Thoracic aorta (tissue), 2 donors: ENCODE measurements around the gene NF1. TPM values are rescaled to one million over a fixed set of nuclear protein-coding genes. Genes with fewer than 3 reads are reported as not detected.

Experiments used
- ATAC-seq: fragments of 150-250 bp; one replicate; pipeline ENCODE4 v1.8.0; 2017; ENCODE audit warnings: low read depth; ENCODE audit not compliant: insufficient number of reproducible peaks, low FRiP score
- DNase-seq: peaks from one replicate; pipeline ENCODE4 v3.0.0-alpha.2; 2020; ENCODE audit warnings: low spot score
- H3K27ac ChIP-seq, 2 donors: fragments of 200-600 bp; sonication (generic); 1 replicate in 1 of 2; 2 replicates in 1 of 2; pipeline ENCODE4 v1.5.1; 2016; ENCODE audit warnings: mild to moderate bottlenecking in 2 of 2, moderate library complexity in 2 of 2
- H3K27me3 ChIP-seq: fragments of 200-600 bp; sonication (generic); replicated peaks from 2 replicates; pipeline ENCODE4 v1.6.0; 2016; ENCODE audit warnings: mild to moderate bottlenecking; ENCODE audit not compliant: insufficient read depth
- H3K36me3 ChIP-seq: fragments of 200-600 bp; sonication (generic); one replicate; pipeline ENCODE4 v1.5.1; 2016
- H3K4me1 ChIP-seq, 2 donors: fragments of 200-600 bp; sonication (generic); 1 replicate in 1 of 2; 2 replicates in 1 of 2; pipeline versions ENCODE4 v1.5.1 to v1.6.0; 2016; ENCODE audit warnings: low read depth in 2 of 2, mild to moderate bottlenecking in 1 of 2; ENCODE audit not compliant: control insufficient read depth in 1 of 2
- H3K4me3 ChIP-seq: fragments of 200-600 bp; sonication (generic); 2 replicates; pipeline ENCODE4 v1.5.1; 2016; ENCODE audit warnings: mild to moderate bottlenecking
- H3K9me3 ChIP-seq: fragments of 200-600 bp; sonication (generic); 2 replicates; pipeline ENCODE4 v1.5.1; 2016
- CTCF ChIP-seq: fragments of 200-600 bp; sonication (generic); IDR thresholded peaks from one replicate; pipeline ENCODE4 v1.5.1; 2019; ENCODE audit warnings: antibody characterized with exemption
- total RNA-seq, 2 donors: library from RNA; depleted of rRNA; stranded (reverse); fragments of >200 nt; gene quantifications; one replicate each; pipeline versions ENCODE4 v1.1.0 to v1.2.3, GENCODE V29; 2016

NF1 gene
- total RNA-seq, 2 donors from 2014 or later, result 60.9 to 105 TPM

- Histone ChIP-seq H3K4me1 (no peaks in the 10 kb centered on the region), H3K4me3 (no peak overlapping the region), H3K36me3 (peaks cover 24% of the 10 kb centered on the region), H3K27ac (no peak overlapping the region), H3K27me3 (no peaks in the 10 kb centered on the region), H3K9me3 (no peaks in the 10 kb centered on the region)
- no peak for ATAC-seq
- no peak for DNase-seq
- no peak for TF ChIP-seq CTCF
Measured at GRCh38 chr17:31236712-31237111, 141.9 kb downstream of the NF1 start.

GRCh38 chr17:31241116-31241515 is 146.3 kb downstream of the NF1 start:
- DNase-seq, result no peak
- ATAC-seq, result no peak
- TF ChIP-seq CTCF, result no peak
- Histone ChIP-seq H3K4me3 (no peak overlapping the region), H3K27me3 (no peaks in the 10 kb centered on the region), H3K4me1 (no peaks in the 10 kb centered on the region), H3K9me3 (no peaks in the 10 kb centered on the region), H3K27ac (no peak overlapping the region), H3K36me3 (peaks cover 25% of the 10 kb centered on the region)

GRCh38 chr17:31248986-31249834 is 154.4 kb downstream of the NF1 start:
- peak overlapping the region in 1 of 2 donors; percentile 3 for H3K27ac ChIP-seq
- no peak overlapping the region for H3K4me3 ChIP-seq
- H3K9me3 ChIP-seq, result no peaks in the 10 kb centered on the region
- TF ChIP-seq CTCF, result no peak
- DNase-seq, result no peak
- H3K27me3 ChIP-seq, result no peaks in the 10 kb centered on the region
- ATAC-seq, result no peak
- peaks cover 12 to 16% of the 10 kb centered on the region in 2 donors for H3K4me1 ChIP-seq
- H3K36me3 ChIP-seq, result no peaks in the 10 kb centered on the region

- Histone ChIP-seq H3K9me3 (no peaks in the 10 kb centered on the region), H3K36me3 (no peaks in the 10 kb centered on the region), H3K27me3 (no peaks in the 10 kb centered on the region), H3K4me1 (peaks cover 12 to 16% of the 10 kb centered on the region in 2 donors), H3K4me3 (no peak overlapping the region), H3K27ac (peak overlapping the region in 1 of 2 donors; percentile 37)
- ATAC-seq (no peak), DNase-seq (no peak)
- no peak for TF ChIP-seq CTCF
Measured at GRCh38 chr17:31249835-31250141, 155.0 kb downstream of the NF1 start.

- no peak for TF ChIP-seq CTCF
- Histone ChIP-seq H3K9me3 (no peaks in the 10 kb centered on the region), H3K27ac (peak overlapping the region in 1 of 2 donors; percentile 37), H3K4me1 (peaks cover 12 to 16% of the 10 kb centered on the region in 2 donors), H3K27me3 (no peaks in the 10 kb centered on the region), H3K4me3 (no peak overlapping the region), H3K36me3 (no peaks in the 10 kb centered on the region)
- DNase-seq (no peak), ATAC-seq (no peak)
Measured at GRCh38 chr17:31250229-31250628, 155.5 kb downstream of the NF1 start.
